NCI-H1105 treated with DMSO at 0.1 percent for 48 hours (cell line): ENCODE measurements around the gene TCF15.

ENCODE experiments used
- DNase-seq: peaks from one replicate; lab custom pipeline; 2025; lab: John Stamatoyannopoulos, UW

The TCF15 gene

DNA sequence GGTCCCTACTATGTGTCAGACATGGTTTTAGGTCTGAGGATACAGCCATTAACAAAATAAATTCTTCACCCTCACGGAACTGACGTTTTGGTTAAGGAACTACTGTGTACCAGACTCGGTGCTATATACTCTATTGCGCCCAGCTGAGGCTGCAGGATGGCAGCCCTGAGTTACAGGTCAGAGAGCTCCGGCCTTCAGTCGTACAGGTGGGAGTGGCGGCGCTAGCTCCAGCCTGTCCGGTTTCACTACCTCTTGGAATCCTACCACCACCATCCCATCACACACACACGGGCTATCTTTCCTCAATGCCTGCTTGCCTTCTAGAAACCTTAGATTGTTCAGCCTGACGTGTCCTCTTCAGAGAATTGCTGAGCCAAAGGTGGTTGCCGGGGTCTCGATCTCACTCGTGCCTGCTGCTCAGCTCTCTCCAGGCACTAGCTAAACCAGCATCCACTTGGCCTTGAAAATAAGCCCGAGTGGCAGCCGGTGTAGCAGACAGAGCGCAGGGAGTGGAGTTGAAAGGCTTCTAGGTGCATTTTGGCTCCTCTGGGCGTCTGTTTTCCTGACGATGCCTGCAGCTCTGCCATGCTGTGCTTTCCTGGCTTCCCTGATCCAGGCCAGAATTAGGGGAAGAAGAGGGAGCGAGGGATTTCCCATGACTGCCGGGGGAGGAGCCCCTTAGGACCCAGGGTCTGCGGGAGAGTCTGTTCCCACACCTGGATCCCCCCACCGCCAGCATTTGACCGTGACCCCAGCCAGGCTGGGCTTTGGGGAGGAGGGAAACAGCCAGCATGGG lies 1.1 kb upstream of the TCF15 start:
- DNase-seq, result no peak

GRCh38 chr20:609371-609964 lies 641 bp downstream of the TCF15 start:
- DNase-seq, result no peak

DNA sequence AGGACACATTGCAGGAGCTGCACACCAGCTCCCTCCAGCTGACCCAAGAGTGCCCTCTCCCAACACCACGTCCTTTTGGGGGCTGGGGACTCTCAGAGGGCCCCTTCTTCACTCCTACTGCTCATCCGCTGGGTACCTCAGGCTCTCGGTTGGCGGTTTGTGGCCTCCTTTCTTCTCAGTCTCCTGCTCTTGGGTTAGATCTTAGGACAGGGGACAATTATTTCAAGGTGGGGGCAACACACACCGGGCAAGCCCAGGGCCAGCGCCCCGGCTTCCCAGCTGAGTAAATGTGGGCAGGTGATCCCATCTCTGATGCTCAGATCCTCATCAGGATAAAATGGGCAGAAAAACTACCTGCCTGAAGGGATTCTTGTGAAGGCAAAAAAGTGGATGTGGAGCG lies 1.1 kb downstream of the TCF15 start:
- DNase-seq, result no peak

- no peak for DNase-seq
Observed at GRCh38 chr20:607476-607875, 2.6 kb downstream of the TCF15 start.

DNA sequence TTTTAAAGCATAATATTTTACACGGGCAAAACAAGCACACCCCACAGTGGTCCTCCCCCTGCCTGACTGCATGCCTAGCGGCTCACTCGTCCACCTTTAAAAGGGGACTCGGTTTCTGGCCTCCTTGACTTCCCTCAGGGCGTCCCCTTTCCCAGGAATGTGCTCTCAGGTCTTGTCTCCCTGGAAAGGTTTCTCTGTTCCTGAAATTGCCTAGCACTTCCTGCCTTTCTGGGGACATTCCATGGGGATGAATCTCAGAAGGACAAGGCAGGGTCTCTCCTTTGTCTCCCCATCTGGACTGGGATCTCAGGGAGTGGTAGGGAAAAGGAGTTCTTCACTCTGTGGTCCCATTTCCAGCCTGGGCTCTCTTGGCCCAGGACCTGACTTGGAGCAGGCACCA lies 4.9 kb downstream of the TCF15 start:
- DNase-seq, result no peak

GRCh38 chr20:603116-603640 lies 6.9 kb downstream of the TCF15 start:
- DNase-seq, result no peak

- DNase-seq, result no peak
Observed at GRCh38 chr20:602111-602970, 7.8 kb downstream of the TCF15 start.

DNA sequence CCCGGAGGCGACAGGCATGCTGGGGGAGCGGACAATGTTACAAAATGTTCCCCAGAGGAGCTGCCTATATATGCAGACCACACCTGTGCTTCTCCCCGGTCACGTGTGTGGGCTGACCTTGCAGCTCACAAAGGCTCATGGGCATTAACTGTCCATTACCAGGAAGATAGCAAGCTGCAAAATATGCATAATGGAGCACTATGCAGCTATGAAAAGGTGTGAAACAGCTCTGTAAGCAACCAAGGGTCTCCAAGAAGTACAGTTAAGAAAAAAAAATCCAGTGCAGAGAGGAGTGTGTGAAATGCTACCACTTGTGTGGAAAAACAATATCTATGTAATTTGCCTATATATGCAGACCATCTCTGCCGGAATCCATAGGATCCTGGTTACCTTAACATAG lies 9.4 kb downstream of the TCF15 start:
- no peak for DNase-seq

DNA sequence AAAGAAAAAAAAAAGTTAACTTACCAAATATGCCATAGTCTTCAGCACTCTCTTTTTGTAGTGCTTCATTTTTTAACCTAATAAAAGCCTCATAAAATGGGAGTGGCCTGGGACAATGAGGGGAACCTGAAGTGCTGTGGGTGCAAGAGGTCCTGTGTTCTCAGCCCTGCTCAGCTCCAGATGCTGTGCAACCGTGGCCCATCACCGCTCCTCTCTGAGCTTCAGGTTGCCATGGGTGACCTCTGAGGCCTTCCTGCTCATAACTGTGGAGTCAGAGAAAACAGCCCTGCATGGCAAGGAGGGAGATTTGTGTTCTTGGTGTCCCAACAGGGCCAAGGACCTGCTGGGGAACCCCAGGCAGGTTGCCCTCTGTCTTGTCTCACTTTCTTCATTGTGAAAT lies 10.0 kb downstream of the TCF15 start:
- DNase-seq, result no peak

- no peak for DNase-seq
Observed at GRCh38 chr20:598133-598850, 11.8 kb downstream of the TCF15 start.

- DNase-seq, result no peak
Observed at GRCh38 chr20:597560-597959, 12.5 kb downstream of the TCF15 start.

GRCh38 chr20:595330-596308 lies 14.5 kb downstream of the TCF15 start:
- DNase-seq, result no peak

- no peak for DNase-seq
Observed at GRCh38 chr20:592506-592905, 17.6 kb downstream of the TCF15 start.

DNA sequence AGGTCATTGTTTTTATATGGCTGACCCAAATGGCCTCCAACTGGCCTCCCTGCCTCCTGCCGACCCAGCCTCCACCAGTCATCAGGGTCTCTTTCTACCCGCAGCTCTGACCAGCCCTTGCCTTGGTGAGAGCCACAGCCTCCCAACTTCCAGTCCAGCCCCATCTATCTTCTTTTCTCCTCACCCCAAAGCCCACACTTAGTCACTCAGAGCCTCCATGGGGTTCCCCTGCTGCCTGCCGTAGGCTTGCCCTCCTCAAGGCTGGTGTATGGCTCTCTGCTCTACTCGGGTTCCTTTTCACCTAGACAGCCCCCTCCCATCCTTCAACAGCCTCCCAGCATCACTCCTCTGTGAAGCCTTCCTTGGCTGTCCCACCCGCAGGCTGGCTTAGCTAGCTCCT lies 18.2 kb downstream of the TCF15 start:
- no peak for DNase-seq

- DNase-seq, result no peak
Observed at GRCh38 chr20:588932-589672, 21.0 kb downstream of the TCF15 start.

DNA sequence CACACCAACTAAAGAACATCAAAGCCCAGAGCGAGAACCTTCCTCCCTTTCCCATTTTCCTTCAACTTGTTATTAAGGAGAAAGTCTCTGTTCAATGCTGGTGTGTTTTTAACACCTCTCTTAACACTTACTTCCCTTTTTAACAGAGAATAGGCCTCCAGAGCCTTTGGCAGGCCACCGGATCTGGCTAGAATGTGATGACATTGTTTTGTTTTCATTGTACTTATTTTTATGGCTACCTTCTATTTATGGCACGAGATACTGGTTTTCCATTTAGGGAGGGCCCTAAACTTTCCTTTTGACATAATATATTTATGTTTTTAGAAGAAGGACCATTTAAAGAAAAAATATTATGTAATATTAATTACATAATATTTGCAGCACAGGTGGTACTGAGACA lies 21.6 kb downstream of the TCF15 start:
- DNase-seq, result no peak

DNA sequence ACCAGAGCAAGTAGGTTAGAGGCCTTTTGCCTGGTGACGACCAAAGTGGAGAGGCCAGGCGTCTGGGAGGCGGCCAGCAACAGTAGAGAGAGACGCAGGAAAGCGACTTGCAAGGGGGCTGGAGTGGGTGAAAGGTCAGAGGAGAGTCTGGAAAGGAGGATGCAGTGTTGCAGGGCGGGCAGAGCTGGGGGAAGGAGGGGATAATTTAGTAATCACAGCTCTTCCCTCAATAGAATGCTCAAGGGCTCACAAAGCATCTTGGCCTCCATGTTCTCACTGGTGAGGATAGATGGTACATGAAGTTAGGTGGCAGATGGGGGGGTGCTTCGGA lies 25.2 kb downstream of the TCF15 start:
- no peak for DNase-seq

DNA sequence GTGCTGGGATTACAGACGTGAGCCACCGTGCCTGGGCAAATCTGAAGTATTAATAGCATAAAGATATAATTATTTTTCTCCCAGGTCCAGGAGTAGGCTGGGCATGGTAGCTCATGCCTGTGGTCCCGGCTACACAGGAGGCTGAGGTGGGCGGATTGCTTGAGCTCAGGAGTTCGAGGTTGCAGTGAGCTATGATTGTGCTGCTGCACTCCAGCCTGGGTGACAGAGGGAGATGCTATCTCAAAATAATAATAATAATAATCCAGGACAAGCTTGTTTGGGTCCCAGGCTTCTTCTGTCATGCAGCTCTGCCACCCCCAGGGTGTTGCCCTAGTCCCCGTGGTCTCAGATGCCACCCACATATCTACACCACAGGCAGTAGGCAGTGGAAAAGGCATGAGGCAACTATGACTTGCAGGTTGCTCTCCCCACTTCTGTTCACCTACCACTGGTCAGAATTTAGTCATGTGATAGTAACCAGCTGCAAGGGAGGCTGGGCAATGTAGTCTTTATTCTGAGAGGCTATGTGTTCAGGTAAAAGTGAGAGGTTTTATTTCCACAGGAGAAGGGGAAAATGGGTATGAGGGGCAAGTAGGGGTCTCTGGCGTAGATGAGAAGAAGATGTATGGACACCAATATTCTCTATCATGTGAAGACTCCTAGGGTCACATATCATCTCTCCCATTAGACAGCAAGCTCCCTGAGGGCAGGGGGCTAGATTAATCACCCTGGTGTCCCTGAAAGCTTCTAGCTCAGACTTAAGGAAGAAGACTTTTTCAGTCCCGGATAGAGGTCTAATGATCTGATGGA lies 25.7 kb downstream of the TCF15 start:
- no peak for DNase-seq

DNA sequence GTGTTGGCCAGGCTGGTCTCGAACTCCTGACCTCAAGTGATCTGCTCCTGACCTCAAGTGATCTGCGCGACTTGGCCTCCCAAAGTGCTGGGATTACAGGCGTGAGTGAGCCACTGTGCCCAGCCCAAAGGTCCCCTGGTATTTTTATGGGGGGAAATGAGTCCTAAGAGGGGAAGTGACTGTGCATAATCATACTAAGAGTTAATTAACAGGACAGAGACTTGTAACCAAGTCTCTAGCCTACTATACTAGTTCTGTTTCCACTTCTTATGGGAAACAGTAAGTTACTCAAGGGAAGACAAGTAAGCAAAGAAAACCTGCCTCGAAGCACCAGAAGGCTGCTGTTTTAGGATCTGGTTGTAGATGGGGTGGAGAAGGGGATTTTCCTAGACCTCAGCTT lies 27.9 kb downstream of the TCF15 start:
- no peak for DNase-seq
